ENCODE data around the gene MCIDAS. TPM values are rescaled to one million over a fixed set of nuclear protein-coding genes. Genes with fewer than 3 reads are reported as not detected.
A peak's percentile ranks its signal among the peaks of the same experiment; 100 is the strongest.

The MCIDAS gene
- total RNA-seq, 1 experiment from 2014 or later: 0.39 TPM

GRCh38 chr5:55227664-55228430 is 732 bp upstream of the MCIDAS start:
- H3K79me2 ChIP-seq (ENCODE audit: insufficient read depth, low read length): no peaks in the 10 kb centered on the region
- H3K18ac ChIP-seq (ENCODE audit: insufficient read length, low read depth, low read length): no peak overlapping the region
- peak overlapping the region; percentile 60 for H3K4me2 ChIP-seq (ENCODE audit: insufficient read depth, insufficient read length, low read length)
- peaks cover 4% of the 10 kb centered on the region for H4K20me1 ChIP-seq (ENCODE audit: control insufficient read depth, insufficient read depth, insufficient read length)
- no peak for DNase-seq
- H2AFZ ChIP-seq (ENCODE audit: low read length): no peak overlapping the region
- H3K4me3 Mint-ChIP-seq: peak overlapping the region; percentile 44 to 81
- no peak overlapping the region for H3K4ac ChIP-seq (ENCODE audit: low read depth, low read length)
- H3K9me3 ChIP-seq (ENCODE audit: control insufficient read depth, low read depth, low read length): no peaks in the 10 kb centered on the region
- H3K4me1 Mint-ChIP-seq: peaks cover 26 to 33% of the 10 kb centered on the region in 2 experiments
- H3K9ac ChIP-seq (ENCODE audit: extremely low read depth, insufficient read length, low read length): no peak overlapping the region
- peaks cover 16% of the 10 kb centered on the region for H3K23me2 ChIP-seq (ENCODE audit: insufficient read length, low read depth, low read length, poor library complexity, severe bottlenecking)
- H3K27me3 Mint-ChIP-seq (ENCODE audit: low read depth): peaks cover 98% of the 10 kb centered on the region
- no peak for TF ChIP-seq CTCF (conservative IDR thresholded peaks at IDR 0.05)
- no peak overlapping the region for H2BK20ac ChIP-seq (ENCODE audit: low read depth, low read length, poor library complexity, severe bottlenecking)
- no peaks in the 10 kb centered on the region for H3K4me1 ChIP-seq (ENCODE audit: insufficient read depth, low read length)
- H3K56ac ChIP-seq (ENCODE audit: insufficient read length, low read depth, low read length): no peak overlapping the region
- H4K91ac ChIP-seq (ENCODE audit: insufficient read length, low read depth, low read length): no peak overlapping the region
- H4K8ac ChIP-seq (replicated peaks; ENCODE audit: insufficient read length, low read depth, low read length): no peak overlapping the region
- H3K14ac ChIP-seq (ENCODE audit: insufficient read depth, low read length): no peak overlapping the region
- H3K27ac ChIP-seq (ENCODE audit: insufficient read length, low read depth, low read length): no peak overlapping the region
- no CpG with 5 or more reads among the region's 30 CpGs for WGBS (ENCODE audit: extremely low coverage, insufficient read length, low lambda C conversion rate)
- no peak overlapping the region for H2BK15ac ChIP-seq (ENCODE audit: low read depth, low read length)
- peaks cover 90% of the 10 kb centered on the region for H3K27me3 ChIP-seq (ENCODE audit: insufficient read depth, low read length)
- H2AK5ac ChIP-seq (ENCODE audit: insufficient read length, low read length): no peak overlapping the region
- no peak overlapping the region for H4K5ac ChIP-seq (ENCODE audit: insufficient read length, low read depth, low read length)
- H3T11ph ChIP-seq (ENCODE audit: low read length): no peak overlapping the region
- H3K23ac ChIP-seq (ENCODE audit: insufficient read length, low read depth, low read length): no peak overlapping the region
- no peak overlapping the region for H2BK12ac ChIP-seq (ENCODE audit: insufficient read length, low read depth, low read length)
- no peaks in the 10 kb centered on the region for H3K79me1 ChIP-seq (ENCODE audit: insufficient read depth, low read depth, low read length, poor library complexity, severe bottlenecking)
- peaks cover 3 to 9% of the 10 kb centered on the region in 2 experiments for H3K9me3 Mint-ChIP-seq
- H3K27ac Mint-ChIP-seq: no peak overlapping the region; a peak in 1 of 7 replicates
- H3K36me3 Mint-ChIP-seq (ENCODE audit: insufficient read depth in 1 of 3, low read depth in 3 of 3): peaks cover 0 to 2% (median 0%) of the 10 kb centered on the region in 3 experiments; a peak in 2 of 7 replicates
- no peak overlapping the region for H2BK5ac ChIP-seq (ENCODE audit: insufficient read length, low read length)
- no peak overlapping the region for H2BK120ac ChIP-seq (ENCODE audit: low read depth, low read length, poor library complexity, severe bottlenecking)
